GM19025 (cell line): Measurements from ENCODE around the gene ZBTB7C.

Source experiments
- ATAC-seq: cut with Tn5 transposase; IDR thresholded peaks from one replicate; pipeline ENCODE4 v1.9.1; 2021; ENCODE audit warnings: mild to moderate bottlenecking, low read depth, moderate library complexity; ENCODE audit not compliant: unreplicated experiment

The ZBTB7C gene

GRCh38 chr18:48176909-48177308, 232.3 kb downstream of the ZBTB7C start:
- ATAC-seq = no peak

GRCh38 chr18:48173557-48173956, 235.6 kb downstream of the ZBTB7C start:
- no peak for ATAC-seq

- ATAC-seq = no peak
Measured at GRCh38 chr18:48172226-48173006, 236.8 kb downstream of the ZBTB7C start.

DNA sequence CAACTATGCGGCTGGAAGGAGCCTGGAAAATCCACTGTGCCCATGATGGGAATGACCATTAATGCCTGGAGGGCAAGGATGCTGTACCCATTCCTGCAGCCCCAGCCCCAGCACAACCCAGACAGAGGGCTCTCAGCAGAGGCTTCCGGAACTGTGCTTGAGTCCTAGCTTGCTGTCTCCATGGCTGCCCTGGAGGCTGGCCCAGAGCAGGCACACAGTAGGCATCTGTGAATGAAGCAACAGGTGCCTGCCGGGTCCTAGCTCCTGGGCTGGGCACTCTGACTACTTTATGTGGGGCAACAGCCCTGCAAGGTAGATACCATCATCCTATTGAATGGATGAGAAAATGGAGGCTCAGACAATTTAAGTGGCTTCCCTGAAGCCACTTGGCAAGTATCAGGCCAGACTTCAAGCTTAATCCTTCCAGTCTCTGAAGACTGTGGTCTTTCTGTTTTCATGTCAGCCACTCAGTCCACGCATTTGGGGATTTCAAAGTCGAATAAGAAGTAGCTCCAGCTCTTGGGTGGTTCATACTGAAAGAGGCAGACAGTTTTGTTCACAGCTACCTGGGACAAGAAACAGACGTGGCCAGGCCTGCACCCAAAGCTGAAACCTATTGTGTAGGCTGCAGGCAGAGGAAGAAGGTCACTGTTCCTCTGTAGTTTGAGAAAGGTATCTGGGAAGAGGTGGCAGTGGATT, 237.5 kb downstream of the ZBTB7C start:
- no peak for ATAC-seq

- ATAC-seq = no peak
Measured at GRCh38 chr18:48170651-48171050, 238.5 kb downstream of the ZBTB7C start.

DNA sequence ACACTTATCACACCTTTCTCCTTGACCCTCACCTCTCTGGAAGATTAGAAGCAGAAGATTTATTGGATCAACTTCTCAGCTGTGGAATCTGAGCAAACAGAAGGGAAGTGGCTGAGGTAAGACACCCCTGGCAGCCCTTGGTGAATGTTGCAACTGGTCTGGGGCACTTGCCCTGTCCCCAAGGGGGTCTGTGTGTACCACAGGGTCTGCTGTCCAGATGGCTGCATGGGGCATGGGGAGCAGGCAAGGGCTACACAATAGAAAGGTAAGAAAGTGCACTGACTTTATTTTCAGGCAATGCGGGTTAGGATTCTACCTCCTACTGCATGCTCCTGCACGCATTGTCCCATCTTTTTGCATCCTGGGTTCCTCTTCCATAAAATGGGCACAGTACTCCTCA, 240.3 kb downstream of the ZBTB7C start:
- ATAC-seq = no peak

- ATAC-seq = no peak
Measured at GRCh38 chr18:48167897-48168253, 241.3 kb downstream of the ZBTB7C start.

GRCh38 chr18:48166336-48166875, 242.8 kb downstream of the ZBTB7C start:
- ATAC-seq = no peak

- ATAC-seq = no peak
Measured at GRCh38 chr18:48165111-48165866, 243.9 kb downstream of the ZBTB7C start.

DNA sequence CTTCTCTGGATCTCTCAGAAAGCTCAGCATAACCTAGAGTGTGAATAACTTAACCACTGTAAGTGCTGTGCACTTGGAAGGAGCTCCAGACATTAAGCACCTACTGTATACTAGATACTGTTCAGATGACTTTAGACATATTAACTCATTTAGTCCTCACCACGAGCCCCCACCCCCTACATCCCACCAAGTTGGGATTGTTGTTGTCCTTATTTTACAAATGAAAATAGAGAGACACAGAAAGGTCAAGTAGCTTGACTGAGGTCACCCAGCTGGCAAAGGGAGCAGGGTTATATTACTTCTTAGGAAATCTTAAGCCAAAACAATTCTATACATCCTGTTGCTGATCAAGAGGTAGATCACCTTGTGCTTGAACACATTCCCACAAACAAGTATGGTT, 244.5 kb downstream of the ZBTB7C start:
- no peak for ATAC-seq

- ATAC-seq = no peak
Measured at GRCh38 chr18:48164116-48164515, 245.1 kb downstream of the ZBTB7C start.

DNA sequence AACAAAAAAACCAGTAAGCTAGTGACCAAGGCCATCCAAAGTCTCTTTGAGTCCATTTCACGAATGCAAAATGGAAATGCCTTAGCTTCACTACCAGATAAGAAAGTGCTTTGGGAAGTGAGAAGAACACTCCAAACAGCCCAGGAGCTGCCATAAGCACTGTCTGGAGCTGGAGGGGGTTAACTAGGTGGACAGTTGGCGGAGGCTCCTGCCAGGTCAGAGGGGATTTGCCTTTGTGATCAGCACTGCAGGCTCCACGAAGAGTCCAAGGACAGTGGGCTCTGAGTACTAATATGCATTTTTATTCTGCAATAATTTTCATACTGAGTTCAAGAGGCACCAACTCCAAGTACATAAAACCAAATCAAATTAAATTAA, 245.5 kb downstream of the ZBTB7C start:
- no peak for ATAC-seq

DNA sequence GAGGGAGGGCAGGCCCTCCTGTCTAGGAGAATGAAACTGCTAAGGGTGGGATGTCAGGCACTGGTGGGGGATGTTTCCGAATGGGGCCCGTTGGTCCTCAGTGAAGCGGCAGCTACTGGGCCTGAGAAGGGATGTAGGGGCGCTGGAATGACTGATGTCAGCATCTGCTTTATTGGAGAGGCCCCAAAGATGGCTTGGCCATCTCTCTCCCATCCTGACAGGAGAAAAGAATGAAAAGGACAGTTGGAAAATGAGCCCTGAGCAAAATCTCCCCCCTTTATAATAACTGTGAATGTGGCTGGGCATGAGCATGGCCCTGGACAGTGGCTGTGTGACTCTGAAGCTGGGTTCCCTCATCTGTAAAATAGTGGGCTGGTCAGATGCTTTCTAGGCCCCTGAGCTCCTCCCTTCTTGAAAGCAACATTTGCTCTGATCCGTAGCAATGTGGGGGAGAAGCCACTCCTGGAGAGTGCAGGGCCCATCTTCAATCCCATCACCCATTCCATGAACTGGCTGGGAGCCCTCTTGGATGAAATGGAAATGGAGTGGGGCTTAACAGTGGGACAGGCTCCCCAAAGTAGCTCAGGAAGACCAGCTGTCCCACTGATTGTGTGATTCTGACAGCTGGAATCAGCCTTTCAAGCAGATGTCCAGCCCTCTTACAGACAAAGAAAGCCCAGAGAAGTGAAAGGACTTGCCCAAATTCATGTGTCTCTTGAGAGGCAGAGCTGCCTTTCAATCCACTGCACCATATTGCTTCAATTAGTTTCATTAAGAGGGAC, 246.0 kb downstream of the ZBTB7C start:
- ATAC-seq = no peak

GRCh38 chr18:48161911-48162698, 247.1 kb downstream of the ZBTB7C start:
- ATAC-seq = peak; percentile 36

- ATAC-seq = peak; percentile 80
Measured at GRCh38 chr18:48161191-48161910, 247.8 kb downstream of the ZBTB7C start.

DNA sequence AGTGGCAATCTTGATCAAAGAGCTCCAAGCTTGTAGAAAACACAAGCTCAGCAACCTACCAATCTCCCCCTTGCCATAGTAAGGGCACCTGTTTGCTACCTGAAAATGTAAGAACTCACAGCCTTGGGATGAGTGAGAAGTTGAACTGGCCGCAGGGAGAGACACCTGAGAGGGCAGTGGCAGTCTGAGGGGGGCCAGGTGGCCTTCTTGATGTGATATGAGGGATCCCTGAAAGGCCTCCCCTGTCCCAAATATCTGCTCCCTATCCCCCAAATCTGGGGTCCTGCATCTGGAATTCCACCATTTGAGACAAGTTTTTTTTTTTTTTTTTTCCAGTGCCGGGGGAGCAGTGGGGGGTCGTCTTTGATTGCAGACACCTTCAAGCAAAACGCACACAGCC, 248.6 kb downstream of the ZBTB7C start:
- ATAC-seq = no peak

DNA sequence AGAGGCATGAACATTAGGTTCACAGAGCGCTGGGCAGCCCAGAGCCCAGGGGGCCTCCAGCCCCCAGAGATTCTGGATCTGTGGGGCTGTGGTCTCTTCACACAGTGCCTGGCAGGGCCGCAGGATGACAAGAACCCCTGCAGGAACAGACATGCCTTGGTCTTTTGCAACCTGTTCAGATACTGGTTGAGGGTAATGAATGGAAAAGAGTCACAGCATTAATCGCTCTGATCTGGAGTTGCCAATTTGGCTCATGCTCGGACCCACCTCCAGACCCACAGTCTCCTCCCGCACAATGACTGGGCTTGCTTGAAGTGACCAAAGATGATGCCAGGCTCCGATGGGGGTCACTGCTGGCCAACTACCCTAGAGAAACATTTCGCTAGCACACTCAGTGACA, 249.4 kb downstream of the ZBTB7C start:
- ATAC-seq = no peak

- ATAC-seq = no peak
Measured at GRCh38 chr18:48158721-48159120, 250.5 kb downstream of the ZBTB7C start.

DNA sequence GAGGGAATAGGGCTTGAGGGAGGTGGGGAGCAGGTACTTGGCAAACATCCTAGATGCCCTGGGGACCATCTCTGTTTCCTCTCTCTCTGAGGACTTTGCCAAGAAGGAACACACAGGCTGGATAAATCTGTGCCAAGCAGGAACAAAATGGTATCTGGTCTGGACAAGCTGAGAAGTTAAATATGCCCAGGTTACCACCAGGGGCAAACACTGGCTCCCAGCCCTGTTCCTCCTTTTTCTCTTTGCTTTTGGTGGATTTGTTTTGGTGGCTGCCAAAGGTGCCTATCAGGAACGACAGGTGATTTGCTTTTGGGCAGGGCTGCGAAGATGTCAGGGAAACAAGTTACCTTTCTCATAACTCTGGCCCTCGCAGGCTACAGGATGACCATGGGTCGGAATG, 251.2 kb downstream of the ZBTB7C start:
- ATAC-seq = no peak
